Breast epithelium (tissue), 3 donors: ENCODE data around the gene DGCR8.

ENCODE experiments used
- CTCF ChIP-seq, 3 donors: fragments of 450-650 bp; IDR thresholded peaks; one replicate each; pipeline ENCODE4 v1.5.1; 2016 to 2017; ENCODE audit warnings: antibody characterized with exemption in 3 of 3, mild to moderate bottlenecking in 3 of 3, moderate library complexity in 3 of 3
- POLR2A ChIP-seq: fragments of 450-650 bp; IDR thresholded peaks from one replicate; pipeline ENCODE4 v1.6.1; 2016; ENCODE audit warnings: antibody characterized with exemption, mild to moderate bottlenecking, moderate library complexity
- POLR2AphosphoS5 ChIP-seq, 3 donors: sonication (generic); formaldehyde crosslinking; IDR thresholded peaks; one replicate each; pipeline ENCODE4 v1.6.1; 2017; ENCODE audit warnings: antibody characterized with exemption in 3 of 3

- TF ChIP-seq CTCF (IDR thresholded peaks at IDR 0.05) (no peak), POLR2A (no peak), POLR2AphosphoS5 (IDR thresholded peaks at IDR 0.05) (no peak)
These were observed 36.4 kb downstream of the DGCR8 start for GRCh38 chr22:20116376-20116950.
